ENCODE results near the gene TFF2. TPM values are rescaled to one million over a fixed set of nuclear protein-coding genes. Genes with fewer than 3 reads are reported as not detected.

TFF2 gene
- total RNA-seq, 2 experiments from 2014 or later: not detected

DNA sequence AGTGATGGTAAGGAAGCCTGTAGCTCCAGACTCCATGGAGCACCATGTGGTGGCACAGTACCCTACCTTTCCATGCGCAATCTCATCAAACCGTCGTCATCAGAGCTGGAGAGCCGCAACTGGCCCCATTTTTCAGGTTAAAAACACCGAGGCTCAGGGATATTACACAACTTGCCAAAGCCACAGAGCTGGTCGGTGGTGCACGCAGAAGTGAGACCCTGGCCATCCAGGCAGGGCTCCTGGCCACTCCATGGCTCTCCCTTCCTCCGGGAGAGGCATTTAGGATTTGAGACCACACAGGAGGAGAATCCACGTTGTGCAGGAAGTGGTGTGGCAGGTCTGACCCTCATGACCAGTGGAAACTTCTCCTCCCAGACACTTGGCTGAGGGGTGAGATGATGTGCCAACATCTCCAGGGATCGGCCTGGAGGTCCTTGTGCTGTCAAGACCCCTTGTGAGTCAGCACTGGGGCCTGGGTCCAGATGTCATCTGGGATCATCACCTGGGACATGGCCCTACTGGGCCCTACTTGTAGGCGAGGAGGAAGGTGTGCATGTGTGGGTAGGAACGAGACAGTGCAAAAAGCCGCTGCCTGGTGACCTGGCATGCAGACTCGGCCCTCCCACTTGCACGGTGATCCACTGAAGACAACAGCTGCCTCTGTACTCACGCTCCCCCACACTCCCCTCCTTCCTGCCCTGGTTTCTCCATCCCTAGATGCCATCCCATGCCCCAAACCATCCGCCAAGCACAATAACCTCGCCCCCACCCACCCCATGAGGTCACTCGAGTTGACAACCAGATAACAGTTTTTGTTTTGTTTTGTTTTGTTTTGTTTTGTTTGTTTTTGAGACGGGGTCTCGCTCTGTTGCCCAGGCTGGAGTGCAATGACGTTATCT lies 46.0 kb downstream of the TFF2 start:
- H3K27ac Mint-ChIP-seq: no peak overlapping the region
- H3K36me3 Mint-ChIP-seq: no peaks in the 10 kb centered on the region
- DNase-seq: no peak
- no peaks in the 10 kb centered on the region for H3K9me3 Mint-ChIP-seq
- peaks cover 5% of the 10 kb centered on the region for H3K27me3 Mint-ChIP-seq
- intact Hi-C loops (cut with micrococcal nuclease): loop anchor here (10.0 kb wide), 1 partner anchor 80 kb away; no protein-coding TSS in a partner anchor
- ChIA-PET POLR2A (no interaction called here), CTCF (no interaction called here)
- H3K4me3 Mint-ChIP-seq: no peak overlapping the region
- peaks cover 7% of the 10 kb centered on the region for H3K4me1 Mint-ChIP-seq (ENCODE audit: low read depth)

GRCh38 chr21:42303443-42303842 lies 47.4 kb downstream of the TFF2 start:
- intact Hi-C loops (cut with micrococcal nuclease): loop anchor here (10.0 kb wide), 1 partner anchor 81 kb away; no protein-coding TSS in a partner anchor
- Mint-ChIP-seq H3K36me3 (no peaks in the 10 kb centered on the region), H3K27me3 (peaks cover 5% of the 10 kb centered on the region), H3K4me1 (ENCODE audit: low read depth) (peaks cover 11% of the 10 kb centered on the region), H3K4me3 (no peak overlapping the region), H3K9me3 (no peaks in the 10 kb centered on the region), H3K27ac (no peak overlapping the region)
- ChIA-PET POLR2A (no interaction called here), CTCF (no interaction called here)
- DNase-seq: no peak

DNA sequence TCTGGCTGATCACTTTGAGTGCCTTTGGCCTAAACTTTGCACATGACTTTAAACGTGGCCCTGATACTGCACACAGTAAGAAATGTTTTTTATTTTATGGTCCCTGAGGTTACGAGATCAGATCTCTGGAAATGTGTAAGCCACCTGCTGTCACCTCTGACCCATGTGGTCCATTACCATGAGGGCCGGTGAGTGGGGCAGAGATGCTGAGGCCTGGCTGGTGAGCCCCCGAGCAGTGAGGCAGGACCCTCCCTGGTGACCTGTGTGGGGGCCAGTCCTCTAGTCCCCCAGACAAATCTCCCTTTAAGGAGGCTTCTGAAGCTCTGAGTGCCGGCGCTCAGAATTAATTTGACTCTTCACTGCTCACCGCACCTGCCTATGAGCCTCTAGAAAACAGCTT lies 48.0 kb downstream of the TFF2 start:
- Mint-ChIP-seq H3K9me3 (no peaks in the 10 kb centered on the region), H3K27ac (no peak overlapping the region), H3K4me1 (ENCODE audit: low read depth) (peaks cover 11% of the 10 kb centered on the region), H3K36me3 (no peaks in the 10 kb centered on the region), H3K27me3 (peaks cover 5% of the 10 kb centered on the region), H3K4me3 (no peak overlapping the region)
- ChIA-PET CTCF (no interaction called here), POLR2A (no interaction called here)
- no peak for DNase-seq
- intact Hi-C loops (cut with micrococcal nuclease): loop anchor here (10.0 kb wide), 1 partner anchor 82 kb away; no protein-coding TSS in a partner anchor

- intact Hi-C loops (cut with micrococcal nuclease): loop anchor here (10.0 kb wide), 1 partner anchor 83 kb away; no protein-coding TSS in a partner anchor
- Mint-ChIP-seq H3K4me1 (ENCODE audit: low read depth) (peaks cover 11% of the 10 kb centered on the region), H3K27me3 (no peaks in the 10 kb centered on the region), H3K4me3 (no peak overlapping the region), H3K27ac (no peak overlapping the region), H3K9me3 (no peaks in the 10 kb centered on the region), H3K36me3 (no peaks in the 10 kb centered on the region)
- no peak for DNase-seq
- ChIA-PET POLR2A (no interaction called here), CTCF (interaction anchor here (2.1 kb wide), 1 partner anchor 8 kb away, joined by 7 read pairs; no protein-coding TSS in a partner anchor)
Observed at GRCh38 chr21:42302076-42302650, 48.6 kb downstream of the TFF2 start.

DNA sequence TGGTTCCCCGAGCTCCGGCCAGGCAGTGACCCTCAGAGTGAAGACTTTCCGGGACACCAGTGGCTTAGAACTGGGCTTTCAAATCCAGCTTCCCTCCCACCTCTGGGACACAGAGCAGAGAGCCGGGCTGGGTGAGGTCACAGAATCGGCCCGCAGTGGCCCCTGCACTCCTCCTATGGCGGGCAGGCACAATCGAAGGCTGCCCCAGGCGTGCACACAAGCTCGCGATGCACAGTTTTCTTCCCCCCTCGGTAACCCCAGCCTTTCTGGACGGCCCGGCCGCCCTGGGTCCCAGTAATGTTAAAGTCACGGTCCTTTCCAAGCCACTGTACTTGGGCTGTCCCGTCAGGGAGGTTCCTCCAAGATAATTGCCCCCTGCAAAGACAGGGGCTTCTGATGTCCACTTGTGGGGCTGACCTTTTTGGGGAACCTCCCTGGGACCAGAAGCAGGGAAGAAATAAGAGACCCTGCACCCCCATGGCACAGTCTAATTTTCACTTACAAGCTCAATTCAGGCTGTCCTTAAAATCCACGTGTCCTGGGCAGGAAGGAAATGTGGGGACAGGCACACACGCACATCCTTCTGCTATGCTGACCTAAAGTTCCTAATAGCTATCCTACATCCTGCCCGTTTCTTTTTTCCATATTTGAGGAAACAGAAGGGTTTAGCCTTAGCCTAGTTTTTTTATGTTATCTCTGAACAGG lies 49.3 kb downstream of the TFF2 start:
- Mint-ChIP-seq H3K4me3 (no peak overlapping the region), H3K27ac (no peak overlapping the region), H3K9me3 (no peaks in the 10 kb centered on the region), H3K4me1 (ENCODE audit: low read depth) (peaks cover 11% of the 10 kb centered on the region), H3K36me3 (no peaks in the 10 kb centered on the region), H3K27me3 (no peaks in the 10 kb centered on the region)
- POLR2A ChIA-PET: no interaction called here
- intact Hi-C loops (cut with micrococcal nuclease): loop anchor here (10.0 kb wide), 1 partner anchor 83 kb away; no protein-coding TSS in a partner anchor
- CTCF ChIA-PET: interaction anchor here (0.8 to 2.1 kb wide), 3 partner anchors 9 to 137 kb away, joined by 3 to 7 read pairs (median 4); no protein-coding TSS in a partner anchor
- DNase-seq: no peak

- no peak overlapping the region for H3K27ac Mint-ChIP-seq
- intact Hi-C loops (cut with micrococcal nuclease): loop anchor here (10.0 kb wide), 1 partner anchor 84 kb away; no protein-coding TSS in a partner anchor
- DNase-seq: no peak
- no peaks in the 10 kb centered on the region for H3K9me3 Mint-ChIP-seq
- POLR2A ChIA-PET: no interaction called here
- no peaks in the 10 kb centered on the region for H3K27me3 Mint-ChIP-seq
- H3K36me3 Mint-ChIP-seq: no peaks in the 10 kb centered on the region
- H3K4me3 Mint-ChIP-seq: no peak overlapping the region
- CTCF ChIA-PET: interaction anchor here (0.8 to 2.1 kb wide), 3 partner anchors 10 to 137 kb away, joined by 3 to 7 read pairs (median 4); no protein-coding TSS in a partner anchor
- H3K4me1 Mint-ChIP-seq (ENCODE audit: low read depth): peaks cover 11% of the 10 kb centered on the region
Observed at GRCh38 chr21:42300956-42301355, 49.8 kb downstream of the TFF2 start.

DNA sequence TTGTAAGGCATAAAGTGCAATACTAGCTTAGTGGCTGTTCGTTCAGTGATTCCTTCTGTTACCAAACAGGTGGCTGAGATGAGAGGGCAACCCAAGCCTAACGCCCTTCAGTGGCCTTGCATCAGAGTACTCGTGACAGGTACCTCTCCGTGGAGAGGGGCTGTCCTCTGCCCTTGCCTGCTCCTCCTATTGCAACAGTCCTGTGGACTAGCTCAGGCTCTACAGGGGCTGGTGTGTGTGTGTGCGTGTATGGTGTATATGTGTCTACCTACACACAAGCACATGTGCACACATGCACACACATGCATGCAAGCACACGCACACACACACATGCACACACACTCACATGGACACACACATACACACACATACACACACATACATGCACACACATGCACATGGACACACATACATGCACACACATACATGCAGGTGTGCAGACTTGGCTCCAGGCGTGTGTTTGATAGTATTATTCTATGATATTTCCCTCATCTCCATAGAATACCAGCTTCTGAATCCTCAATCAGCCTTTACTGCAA lies 50.7 kb downstream of the TFF2 start:
- no peaks in the 10 kb centered on the region for H3K27me3 Mint-ChIP-seq
- CTCF ChIA-PET: interaction anchor here (1.2 kb wide), 1 partner anchor 10 kb away, joined by 6 read pairs; no protein-coding TSS in a partner anchor
- H3K27ac Mint-ChIP-seq: no peak overlapping the region
- intact Hi-C loops (cut with micrococcal nuclease): loop anchor here (10.0 kb wide), 1 partner anchor 85 kb away; no protein-coding TSS in a partner anchor
- H3K9me3 Mint-ChIP-seq: no peaks in the 10 kb centered on the region
- no peak for DNase-seq
- no peak overlapping the region for H3K4me3 Mint-ChIP-seq
- H3K36me3 Mint-ChIP-seq: peaks cover 8% of the 10 kb centered on the region
- peaks cover 11% of the 10 kb centered on the region for H3K4me1 Mint-ChIP-seq (ENCODE audit: low read depth)
- POLR2A ChIA-PET: interaction anchor here (0.6 kb wide), 1 partner anchor 15 kb away, joined by 3 read pairs; no protein-coding TSS in a partner anchor

GRCh38 chr21:42299324-42300044 lies 51.3 kb downstream of the TFF2 start:
- no peak overlapping the region for H3K27ac Mint-ChIP-seq
- CTCF ChIA-PET: interaction anchor here (1.2 kb wide), 1 partner anchor 10 kb away, joined by 6 read pairs; no protein-coding TSS in a partner anchor
- DNase-seq: peak; percentile 59
- intact Hi-C loops (cut with micrococcal nuclease): loop anchor here (10.0 kb wide), 1 partner anchor 85 kb away; no protein-coding TSS in a partner anchor
- peaks cover 8% of the 10 kb centered on the region for H3K36me3 Mint-ChIP-seq
- POLR2A ChIA-PET: interaction anchor here (0.6 kb wide), 1 partner anchor 14 kb away, joined by 3 read pairs; no protein-coding TSS in a partner anchor
- no peak overlapping the region for H3K4me3 Mint-ChIP-seq
- no peaks in the 10 kb centered on the region for H3K9me3 Mint-ChIP-seq
- no peaks in the 10 kb centered on the region for H3K27me3 Mint-ChIP-seq
- H3K4me1 Mint-ChIP-seq (ENCODE audit: low read depth): peaks cover 11% of the 10 kb centered on the region

DNA sequence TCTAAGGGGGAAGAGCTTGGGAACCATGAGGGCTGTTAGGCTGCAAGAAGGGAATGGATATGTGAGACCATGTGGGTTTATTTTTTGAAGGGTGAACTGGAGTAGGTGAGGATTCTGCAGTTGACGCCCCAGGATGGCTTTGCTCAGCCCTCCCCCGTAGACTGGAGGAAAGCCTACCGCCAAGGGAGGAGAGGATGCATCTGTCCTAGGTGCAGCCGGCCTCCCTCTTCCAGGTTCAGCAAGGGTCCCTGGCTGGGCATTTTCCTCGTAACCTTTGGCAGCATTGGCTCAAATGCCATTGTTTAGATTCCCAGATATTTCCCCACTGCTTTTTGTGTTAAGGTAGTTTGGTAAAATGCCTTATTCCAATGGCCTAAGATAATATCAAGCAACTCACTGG lies 52.1 kb downstream of the TFF2 start:
- Mint-ChIP-seq H3K27me3 (no peaks in the 10 kb centered on the region), H3K36me3 (peaks cover 8% of the 10 kb centered on the region), H3K4me3 (no peak overlapping the region), H3K27ac (no peak overlapping the region), H3K9me3 (no peaks in the 10 kb centered on the region), H3K4me1 (ENCODE audit: low read depth) (peaks cover 11% of the 10 kb centered on the region)
- no peak for DNase-seq
- POLR2A ChIA-PET: no interaction called here
- CTCF ChIA-PET: interaction anchor here (2.3 kb wide), 1 partner anchor 10 kb away, joined by 9 read pairs; no protein-coding TSS in a partner anchor
- intact Hi-C loops (cut with micrococcal nuclease): no loop called here

GRCh38 chr21:42298237-42298636 lies 52.6 kb downstream of the TFF2 start:
- ChIA-PET POLR2A (no interaction called here), CTCF (interaction anchor here (1.0 to 2.3 kb wide), 2 partner anchors 11 to 152 kb away, joined by 4 to 9 read pairs; no protein-coding TSS in a partner anchor)
- intact Hi-C loops (cut with micrococcal nuclease): no loop called here
- H3K4me3 Mint-ChIP-seq: no peak overlapping the region
- peaks cover 8% of the 10 kb centered on the region for H3K36me3 Mint-ChIP-seq
- peaks cover 11% of the 10 kb centered on the region for H3K4me1 Mint-ChIP-seq (ENCODE audit: low read depth)
- no peak overlapping the region for H3K27ac Mint-ChIP-seq
- DNase-seq: no peak
- H3K9me3 Mint-ChIP-seq: no peaks in the 10 kb centered on the region
- H3K27me3 Mint-ChIP-seq: no peaks in the 10 kb centered on the region

GRCh38 chr21:42297377-42297776 lies 53.4 kb downstream of the TFF2 start:
- peaks cover 8% of the 10 kb centered on the region for H3K36me3 Mint-ChIP-seq
- CTCF ChIA-PET: interaction anchor here (1.0 to 2.3 kb wide), 2 partner anchors 12 to 151 kb away, joined by 4 to 9 read pairs; no protein-coding TSS in a partner anchor
- no peak overlapping the region for H3K4me3 Mint-ChIP-seq
- DNase-seq: no peak
- H3K4me1 Mint-ChIP-seq (ENCODE audit: low read depth): peaks cover 11% of the 10 kb centered on the region
- POLR2A ChIA-PET: no interaction called here
- no peaks in the 10 kb centered on the region for H3K9me3 Mint-ChIP-seq
- no peaks in the 10 kb centered on the region for H3K27me3 Mint-ChIP-seq
- H3K27ac Mint-ChIP-seq: no peak overlapping the region
- intact Hi-C loops (cut with micrococcal nuclease): no loop called here

Data from activated CD4-positive, alpha-beta memory T cell treated with anti-CD3 and anti-CD28 coated beads for 36 hours (primary cell).